Tibial nerve (tissue), 4 donors: Measurements from ENCODE around the gene SLC25A51.

Source experiments
- CTCF ChIP-seq, 5 experiments: fragments of 200-600 bp in 3 of 5; fragments of 450-650 bp in 2 of 5; sonication (generic) in 3 of 5; IDR thresholded peaks; one replicate each; pipeline ENCODE4 v1.5.1; 2016 to 2019; ENCODE audit warnings: antibody characterized with exemption in 5 of 5, mild to moderate bottlenecking in 3 of 5, moderate library complexity in 2 of 5
- EP300 ChIP-seq, 2 donors: sonication (generic); formaldehyde crosslinking; IDR thresholded peaks; one replicate each; pipeline ENCODE4 v1.6.1; 2017; ENCODE audit warnings: antibody characterized with exemption in 2 of 2, mild to moderate bottlenecking in 1 of 2
- POLR2A ChIP-seq, 2 donors: fragments of 450-650 bp; IDR thresholded peaks; one replicate each; pipeline ENCODE4 v1.6.1; 2017; ENCODE audit warnings: antibody characterized with exemption in 2 of 2, mild to moderate bottlenecking in 2 of 2, moderate library complexity in 2 of 2

GRCh38 chr9:37908283-37908682, 4.4 kb upstream of the SLC25A51 start:
- no peak for TF ChIP-seq POLR2A (IDR thresholded peaks at IDR 0.05)
- TF ChIP-seq CTCF (IDR thresholded peaks at IDR 0.05): no peak
- no peak for TF ChIP-seq EP300 (IDR thresholded peaks at IDR 0.05)
